GM12878 (cell line): Measurements from ENCODE around the gene SNU13. TPM values are rescaled to one million over a fixed set of nuclear protein-coding genes. Genes with fewer than 3 reads are reported as not detected.

ENCODE experiments used
- ATF3 ChIP-seq: IDR thresholded peaks from 2 replicates; pipeline ENCODE4 v1.6.1; 2011; ENCODE audit warnings: low read depth, mild to moderate bottlenecking, low read length, moderate library complexity, borderline replicate concordance; ENCODE audit errors: extremely low read depth
- BMI1 ChIP-seq: fragments of 450-650 bp; IDR thresholded peaks from 2 replicates; pipeline ENCODE4 v1.6.1; 2016; ENCODE audit warnings: mild to moderate bottlenecking, moderate library complexity, borderline replicate concordance
- CBFB ChIP-seq: IDR thresholded peaks from 2 replicates; pipeline ENCODE4 v1.6.1; 2016; ENCODE audit warnings: antibody characterized with exemption, low read depth
- CHD4 ChIP-seq: fragments of 200-600 bp; sonication (generic); IDR thresholded peaks from 2 replicates; pipeline ENCODE4 v1.6.1; 2016; ENCODE audit warnings: mild to moderate bottlenecking
- FOXK2 ChIP-seq: fragments of 450-650 bp; IDR thresholded peaks from 2 replicates; pipeline ENCODE4 v1.6.1; 2017; ENCODE audit warnings: mild to moderate bottlenecking, moderate library complexity
- HDAC2 ChIP-seq: fragments of 200-600 bp; sonication (generic); IDR thresholded peaks from 2 replicates; pipeline ENCODE4 v1.6.1; 2017
- IKZF1 ChIP-seq: fragments of 450-650 bp; conservative IDR thresholded peaks from 2 replicates; pipeline ENCODE4 v1.6.1; 2017; ENCODE audit warnings: antibody characterized with exemption, mild to moderate bottlenecking
- IRF4 ChIP-seq: IDR thresholded peaks from 2 replicates; pipeline ENCODE4 v1.6.1; 2011; ENCODE audit warnings: low read depth, low read length
- MTA2 ChIP-seq: fragments of 450-650 bp; IDR thresholded peaks from 2 replicates; pipeline ENCODE4 v1.6.1; 2016; ENCODE audit warnings: low read depth, mild to moderate bottlenecking, moderate library complexity
- NBN ChIP-seq: fragments of 450-650 bp; IDR thresholded peaks from 2 replicates; pipeline ENCODE4 v1.6.1; 2016
- NFXL1 ChIP-seq: fragments of 450-650 bp; IDR thresholded peaks from 2 replicates; pipeline ENCODE4 v1.6.1; 2017; ENCODE audit warnings: antibody characterized with exemption, mild to moderate bottlenecking, borderline replicate concordance
- NKRF ChIP-seq: fragments of 450-650 bp; conservative IDR thresholded peaks from 2 replicates; pipeline ENCODE4 v1.6.1; 2017; ENCODE audit warnings: mild to moderate bottlenecking, moderate library complexity
- PRDM15 ChIP-seq: fragments of 450-650 bp; formaldehyde crosslinking; IDR thresholded peaks from 2 replicates; pipeline ENCODE4 v1.4.0; 2020; ENCODE audit warnings: mild to moderate bottlenecking, moderate library complexity
- RELA ChIP-seq: fragments of 450-650 bp; IDR thresholded peaks from 2 replicates; pipeline ENCODE4 v1.8.0; 2014; ENCODE audit warnings: borderline replicate concordance; ENCODE audit not compliant: partially characterized antibody
- SMAD1 ChIP-seq: fragments of 450-650 bp; IDR thresholded peaks from 2 replicates; pipeline ENCODE4 v1.6.1; 2018; ENCODE audit warnings: mild to moderate bottlenecking, low read depth; ENCODE audit not compliant: partially characterized antibody
- SREBF2 ChIP-seq: IDR thresholded peaks from 2 replicates; pipeline ENCODE4 v1.6.1; 2012; ENCODE audit warnings: mild to moderate bottlenecking, low read length
- TBL1XR1 ChIP-seq: IDR thresholded peaks from 2 replicates; pipeline ENCODE4 v1.6.1; 2012; ENCODE audit warnings: low read depth, low read length, improper control_type of control experiment
- ZBTB40 ChIP-seq: fragments of 450-650 bp; IDR thresholded peaks from 2 replicates; pipeline ENCODE4 v1.6.1; 2016; ENCODE audit warnings: mild to moderate bottlenecking, moderate library complexity, borderline replicate concordance
- polyA plus RNA-seq, 11 experiments: library from polyadenylated mRNA; depleted of rRNA in 4 of 11; unstranded in 6 of 11; stranded (reverse) in 5 of 11; fragments of >200 nt; fragmentation: Nextera tagmentation in 4 of 11; fragmentation: Illumina TruSeq in 1 of 11; extraction: Ambion mirVana in 4 of 11; extraction: Trizol in 1 of 11; gene quantifications; 1 replicate in 1 of 11; 2 replicates in 10 of 11; pipeline versions ENCODE4 v1.2.1 to v1.2.3, GENCODE V29; 2011 to 2016; ENCODE audit warnings: inconsistent platforms in 2 of 11, missing spikeins in 2 of 11, low read depth in 1 of 11
- total RNA-seq, 4 experiments: library from RNA; depleted of rRNA in 3 of 4; stranded (reverse); fragments of >200 nt in 3 of 4; fragmentation: Illumina TruSeq in 1 of 4; extraction: Trizol in 1 of 4; gene quantifications; 2 replicates each; pipeline versions ENCODE4 v1.2.1 to v1.2.3, GENCODE V29; 2013 to 2021

The SNU13 gene
- total and polyA plus RNA-seq, 10 of the 15 experiments (the other 5 are each of a cell fraction or from before 2014, with no cell fraction given) = 157 to 870 (median 256) TPM

GRCh38 chr22:41682033-41682807 is 6.4 kb downstream of the SNU13 start (continued):
- TF ChIP-seq ATF3 (no peak), ZBTB40 (peak; percentile 90), SREBF2 (0 out of 2 replicates have a peak, but pooled peaks have one; percentile 47), IRF4 (no peak), NFXL1 (no peak), FOXK2 (no peak), CHD4 (no peak), CBFB (0 out of 2 replicates have a peak, but pooled peaks have one; percentile 20), BMI1 (no peak), NKRF (peak; percentile 61; the same call in 1 of the 2 replicates), IKZF1 (0 out of 2 replicates have a peak, but pooled peaks have one; percentile 31), TBL1XR1 (no peak), RELA (no peak), PRDM15 (CRISPR knock-in tag) (no peak), HDAC2 (no peak), MTA2 (no peak), SMAD1 (peak; percentile 66), NBN (peak; percentile 55; the same call in 1 of the 2 replicates)
